OCI-LY1 (cell line): ENCODE measurements around the gene PCK1.

Experiments used
- H2AFZ ChIP-seq: fragments of 200-600 bp; sonication (generic), shearing (Covaris generic); 2 replicates; pipeline ENCODE4 v1.6.0; 2014; ENCODE audit warnings: antibody characterized with exemption, mild to moderate bottlenecking, low read length
- H3F3A ChIP-seq: fragments of 200-600 bp; sonication (generic), shearing (Covaris generic); 2 replicates; pipeline ENCODE4 v1.6.0; 2014; ENCODE audit warnings: mild to moderate bottlenecking, antibody characterized with exemption, low read length, moderate library complexity; ENCODE audit not compliant: insufficient read depth
- H3K27ac ChIP-seq: fragments of 200-600 bp; sonication (generic); 2 replicates; pipeline ENCODE4 v1.5.1; 2014; ENCODE audit warnings: low read length, mixed run types, mild to moderate bottlenecking, low read depth; ENCODE audit not compliant: poor library complexity, severe bottlenecking
- H3K27me3 ChIP-seq: fragments of 200-600 bp; sonication (generic); 2 replicates; pipeline ENCODE4 v1.6.0; 2014; ENCODE audit warnings: antibody characterized with exemption, mild to moderate bottlenecking, low read length, moderate library complexity; ENCODE audit not compliant: insufficient read depth
- H3K36me3 ChIP-seq: fragments of 200-600 bp; sonication (generic); 2 replicates; pipeline ENCODE4 v1.6.1; 2014; ENCODE audit warnings: mild to moderate bottlenecking, antibody characterized with exemption, low read length, moderate library complexity, mixed read lengths; ENCODE audit not compliant: insufficient read depth
- H3K4me1 ChIP-seq: fragments of 200-600 bp; sonication (generic); 2 replicates; pipeline ENCODE4 v1.5.1; 2014; ENCODE audit warnings: mild to moderate bottlenecking, low read length, moderate library complexity; ENCODE audit not compliant: insufficient read depth, severe bottlenecking
- H3K4me2 ChIP-seq: fragments of 200-600 bp; sonication (generic), shearing (Covaris generic); 2 replicates; pipeline ENCODE4 v1.6.1; 2014; ENCODE audit warnings: low read length
- H3K4me3 ChIP-seq: fragments of 200-600 bp; sonication (generic); 2 replicates; pipeline ENCODE4 v1.5.1; 2014; ENCODE audit warnings: low read length, low read depth, mild to moderate bottlenecking, mixed read lengths; ENCODE audit not compliant: poor library complexity, severe bottlenecking
- H3K79me2 ChIP-seq: fragments of 200-600 bp; shearing (Covaris generic); 2 replicates; pipeline ENCODE4 v1.6.1; 2016; ENCODE audit warnings: mixed run types, low read length, mixed read lengths; ENCODE audit not compliant: insufficient read depth
- H3K9ac ChIP-seq: fragments of 200-600 bp; sonication (generic), shearing (Covaris generic); 2 replicates; pipeline ENCODE4 v1.6.1; 2014; ENCODE audit warnings: mild to moderate bottlenecking, low read length, mixed read lengths
- H3K9me2 ChIP-seq: fragments of 200-600 bp; sonication (generic), shearing (Covaris generic); 2 replicates; pipeline ENCODE4 v1.6.1; 2014; ENCODE audit warnings: low read depth, mild to moderate bottlenecking, low read length, mixed read lengths
- H3K9me3 ChIP-seq: fragments of 200-600 bp; shearing (Covaris generic); 2 replicates; pipeline ENCODE4 v1.6.1; 2014; ENCODE audit warnings: low read length, mixed read lengths
- H4K20me1 ChIP-seq: fragments of 200-600 bp; sonication (generic), shearing (Covaris generic); 2 replicates; pipeline ENCODE4 v1.6.0; 2016; ENCODE audit warnings: mild to moderate bottlenecking, low read length; ENCODE audit not compliant: insufficient read depth
- EZH2 ChIP-seq: fragments of 200-600 bp; sonication (generic), shearing (Covaris generic); IDR thresholded peaks from 2 replicates; pipeline ENCODE4 v1.8.0; 2017; ENCODE audit warnings: borderline replicate concordance, mixed run types, mild to moderate bottlenecking, antibody characterized with exemption, low read length, moderate library complexity, mixed read lengths
- TF ChIP-seq, protein P1 (sequence below): fragments of 200-600 bp; sonication (generic), shearing (Covaris generic); IDR thresholded peaks from 2 replicates; pipeline ENCODE4 v1.5.1; 2017; ENCODE audit warnings: mild to moderate bottlenecking, antibody characterized with exemption, low read length, moderate library complexity, mixed read lengths

The PCK1 gene

DNA sequence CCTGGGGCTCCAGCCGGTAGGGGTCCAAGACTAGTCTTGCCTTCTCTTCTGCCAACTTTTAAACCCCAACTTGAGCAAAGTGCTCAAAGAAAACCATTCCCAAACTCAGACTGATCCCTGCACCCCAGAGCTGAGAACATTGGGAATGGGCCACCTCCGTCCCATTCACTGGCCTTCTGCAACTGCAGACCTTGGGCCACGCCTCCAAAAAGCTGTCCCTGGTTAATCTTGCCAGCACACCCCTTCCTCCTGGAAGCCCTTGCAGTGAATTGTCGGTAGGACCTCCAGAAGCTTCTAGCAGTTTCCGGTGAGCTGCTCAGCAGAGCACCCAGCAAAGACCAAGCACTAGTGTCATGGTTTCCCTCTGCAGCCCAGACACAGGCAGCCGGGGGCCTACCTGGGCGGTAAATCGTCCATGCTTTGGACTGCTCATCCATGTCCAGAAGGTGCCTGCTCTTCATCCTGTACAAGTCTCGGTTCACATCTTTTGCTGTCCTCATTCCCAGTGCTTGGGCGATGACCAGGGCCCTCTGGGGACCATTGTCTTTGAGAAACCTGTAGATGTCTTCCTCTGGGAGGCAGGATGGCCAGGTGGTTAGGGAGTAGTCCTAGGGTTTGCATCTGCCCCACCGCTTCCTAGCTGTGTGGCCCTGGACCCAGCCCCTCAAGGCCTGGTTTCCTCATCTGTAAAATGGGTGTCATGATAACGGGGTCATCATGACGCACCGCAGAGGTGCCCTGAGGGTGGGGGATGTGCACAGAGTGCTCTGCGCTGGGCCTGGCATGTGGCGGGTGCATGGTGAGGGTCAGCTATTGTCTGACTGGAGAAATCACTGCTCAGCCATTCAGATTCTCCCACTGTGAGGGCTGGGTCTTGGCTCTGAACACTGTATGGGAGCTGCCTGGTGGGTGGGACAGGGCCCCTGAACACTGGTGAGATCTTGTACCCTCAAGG, 53.9 kb downstream of the PCK1 start:
- no peaks in the 10 kb centered on the region for H3K9me2 ChIP-seq
- H3K9me3 ChIP-seq, result no peaks in the 10 kb centered on the region
- no peak overlapping the region for H2AFZ ChIP-seq
- no peaks in the 10 kb centered on the region for H3K79me2 ChIP-seq
- no peaks in the 10 kb centered on the region for H3K36me3 ChIP-seq
- no peaks in the 10 kb centered on the region for H4K20me1 ChIP-seq
- H3K27ac ChIP-seq, result no peak overlapping the region
- no peak overlapping the region for H3K9ac ChIP-seq
- TF ChIP-seq EZH2, result no peak
- TF ChIP-seq, protein P1, sequence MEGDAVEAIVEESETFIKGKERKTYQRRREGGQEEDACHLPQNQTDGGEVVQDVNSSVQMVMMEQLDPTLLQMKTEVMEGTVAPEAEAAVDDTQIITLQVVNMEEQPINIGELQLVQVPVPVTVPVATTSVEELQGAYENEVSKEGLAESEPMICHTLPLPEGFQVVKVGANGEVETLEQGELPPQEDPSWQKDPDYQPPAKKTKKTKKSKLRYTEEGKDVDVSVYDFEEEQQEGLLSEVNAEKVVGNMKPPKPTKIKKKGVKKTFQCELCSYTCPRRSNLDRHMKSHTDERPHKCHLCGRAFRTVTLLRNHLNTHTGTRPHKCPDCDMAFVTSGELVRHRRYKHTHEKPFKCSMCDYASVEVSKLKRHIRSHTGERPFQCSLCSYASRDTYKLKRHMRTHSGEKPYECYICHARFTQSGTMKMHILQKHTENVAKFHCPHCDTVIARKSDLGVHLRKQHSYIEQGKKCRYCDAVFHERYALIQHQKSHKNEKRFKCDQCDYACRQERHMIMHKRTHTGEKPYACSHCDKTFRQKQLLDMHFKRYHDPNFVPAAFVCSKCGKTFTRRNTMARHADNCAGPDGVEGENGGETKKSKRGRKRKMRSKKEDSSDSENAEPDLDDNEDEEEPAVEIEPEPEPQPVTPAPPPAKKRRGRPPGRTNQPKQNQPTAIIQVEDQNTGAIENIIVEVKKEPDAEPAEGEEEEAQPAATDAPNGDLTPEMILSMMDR, result no peak
- no peaks in the 10 kb centered on the region for H3F3A ChIP-seq
- no peak overlapping the region for H3K4me3 ChIP-seq
- no peak overlapping the region for H3K4me2 ChIP-seq
- no peaks in the 10 kb centered on the region for H3K4me1 ChIP-seq
- H3K27me3 ChIP-seq, result peaks cover 11% of the 10 kb centered on the region

GRCh38 chr20:57615445-57615811, 54.5 kb downstream of the PCK1 start:
- no peak overlapping the region for H3K4me3 ChIP-seq
- H3F3A ChIP-seq, result no peaks in the 10 kb centered on the region
- no peak overlapping the region for H3K27ac ChIP-seq
- H3K36me3 ChIP-seq, result no peaks in the 10 kb centered on the region
- no peaks in the 10 kb centered on the region for H4K20me1 ChIP-seq
- peaks cover 17% of the 10 kb centered on the region for H3K27me3 ChIP-seq
- no peaks in the 10 kb centered on the region for H3K4me1 ChIP-seq
- no peaks in the 10 kb centered on the region for H3K9me2 ChIP-seq
- H3K9ac ChIP-seq, result no peak overlapping the region
- no peaks in the 10 kb centered on the region for H3K79me2 ChIP-seq
- H2AFZ ChIP-seq, result no peak overlapping the region
- TF ChIP-seq, protein P1, result no peak
- no peak for TF ChIP-seq EZH2
- no peak overlapping the region for H3K4me2 ChIP-seq
- H3K9me3 ChIP-seq, result no peaks in the 10 kb centered on the region

DNA sequence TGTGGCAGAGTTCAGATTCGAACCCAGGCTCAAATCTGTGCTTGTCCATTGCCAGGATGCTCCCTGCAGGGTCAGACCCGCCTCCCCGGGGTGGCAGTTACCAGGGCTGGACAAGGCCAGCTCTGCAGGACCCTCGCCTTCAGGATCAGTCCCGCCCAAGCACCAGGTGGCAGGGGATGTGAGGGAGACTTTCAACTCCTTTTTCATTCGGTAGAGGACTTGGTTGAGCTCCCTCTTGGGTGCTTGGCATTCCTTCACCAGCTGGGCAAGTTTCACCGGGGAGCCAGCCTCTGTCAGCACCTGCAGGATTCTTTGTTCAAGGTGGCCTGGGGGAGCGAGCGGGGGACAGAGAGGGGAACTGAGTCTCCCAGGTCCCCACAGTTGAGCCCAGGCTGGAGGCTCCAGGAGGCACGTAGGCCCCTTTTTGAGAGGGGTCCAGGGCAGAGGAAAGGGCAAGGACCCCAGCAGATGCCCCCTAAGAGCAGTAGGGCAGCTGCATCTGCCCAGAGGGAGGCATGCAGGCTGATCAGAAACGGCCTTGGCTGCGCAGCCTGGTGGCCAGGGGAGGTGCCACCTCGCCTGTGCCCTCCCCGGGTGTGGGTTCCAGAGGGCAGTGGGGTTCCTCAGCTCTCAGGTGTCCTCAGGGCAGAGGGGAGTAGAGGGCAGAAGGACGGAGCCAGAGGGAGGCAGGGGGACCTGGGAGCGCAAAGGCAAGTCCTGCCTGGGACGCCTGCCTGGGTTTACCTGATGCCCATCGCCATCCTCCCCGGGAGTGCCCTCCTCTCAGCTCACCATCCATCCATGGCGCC, 55.4 kb downstream of the PCK1 start:
- H3K27me3 ChIP-seq, result peaks cover 20% of the 10 kb centered on the region
- H3K79me2 ChIP-seq, result no peaks in the 10 kb centered on the region
- H3K4me2 ChIP-seq, result no peak overlapping the region
- no peak for TF ChIP-seq EZH2
- TF ChIP-seq, protein P1, result no peak
- no peaks in the 10 kb centered on the region for H4K20me1 ChIP-seq
- no peaks in the 10 kb centered on the region for H3K9me3 ChIP-seq
- no peaks in the 10 kb centered on the region for H3F3A ChIP-seq
- no peak overlapping the region for H2AFZ ChIP-seq
- H3K36me3 ChIP-seq, result no peaks in the 10 kb centered on the region
- H3K9ac ChIP-seq, result no peak overlapping the region
- no peaks in the 10 kb centered on the region for H3K4me1 ChIP-seq
- H3K27ac ChIP-seq, result no peak overlapping the region
- H3K9me2 ChIP-seq, result no peaks in the 10 kb centered on the region
- H3K4me3 ChIP-seq, result no peak overlapping the region
